ENCODE data around the gene RPA4. TPM values are rescaled to one million over a fixed set of nuclear protein-coding genes. Genes with fewer than 3 reads are reported as not detected.

Gene RPA4
- total and polyA plus RNA-seq, 11 donors = 0.07 to 1.1 (median 0.22) TPM; not detected in 1

GRCh38 chrX:96861218-96861617 is 22.5 kb upstream of the RPA4 start:
- Histone ChIP-seq H3K9me3 (no peaks in the 10 kb centered on the region), H3K27me3 (no peaks in the 10 kb centered on the region), H3K4me1 (peaks cover 0 to 2% (median 0%) of the 10 kb centered on the region in 12 donors), H3K4me3 (no peak overlapping the region), H3K36me3 (no peaks in the 10 kb centered on the region), H3K27ac (no peak overlapping the region)
- TF ChIP-seq CTCF (IDR thresholded peaks at IDR 0.05) = no peak
- no peak for TF ChIP-seq POLR2A (IDR thresholded peaks at IDR 0.05)
- intact Hi-C loops (cut with DNase I) = no loop called here
- WGBS, 4 donors = 70 to 88% (median 82%) methylated on average over 3 of the region's 3 CpGs
- ATAC-seq = no peak
- no peak for DNase-seq

DNA sequence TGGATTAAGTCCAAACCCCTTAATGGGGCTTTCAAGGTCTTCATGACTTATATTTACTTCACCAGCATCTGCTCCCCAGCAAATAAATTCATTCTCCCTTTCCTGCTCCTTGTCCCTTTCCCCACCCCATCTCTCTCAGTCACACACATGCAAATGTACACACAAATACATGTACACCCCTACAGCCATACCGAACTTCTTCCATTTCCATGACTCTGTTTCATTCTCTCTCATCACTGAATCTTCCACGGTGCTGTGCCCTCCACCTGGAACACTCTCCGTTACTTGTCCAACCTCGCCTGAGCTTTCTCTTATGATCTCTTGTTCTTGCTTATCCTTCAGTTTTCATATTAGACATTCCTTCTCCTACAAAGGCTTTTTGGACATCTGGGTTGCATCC is 22.0 kb upstream of the RPA4 start:
- no peak overlapping the region for H3K27ac ChIP-seq
- no peak for DNase-seq
- no peak for ATAC-seq
- H3K36me3 ChIP-seq = no peaks in the 10 kb centered on the region
- intact Hi-C loops (cut with DNase I) = no loop called here
- no peak for TF ChIP-seq CTCF (IDR thresholded peaks at IDR 0.05)
- no peak for TF ChIP-seq POLR2A (IDR thresholded peaks at IDR 0.05)
- no peaks in the 10 kb centered on the region for H3K4me1 ChIP-seq
- no peak overlapping the region for H3K4me3 ChIP-seq
- no peaks in the 10 kb centered on the region for H3K27me3 ChIP-seq
- no peaks in the 10 kb centered on the region for H3K9me3 ChIP-seq
- WGBS, 4 donors = 88 to 96% (median 94%) methylated on average over 4 of the region's 4 CpGs

DNA sequence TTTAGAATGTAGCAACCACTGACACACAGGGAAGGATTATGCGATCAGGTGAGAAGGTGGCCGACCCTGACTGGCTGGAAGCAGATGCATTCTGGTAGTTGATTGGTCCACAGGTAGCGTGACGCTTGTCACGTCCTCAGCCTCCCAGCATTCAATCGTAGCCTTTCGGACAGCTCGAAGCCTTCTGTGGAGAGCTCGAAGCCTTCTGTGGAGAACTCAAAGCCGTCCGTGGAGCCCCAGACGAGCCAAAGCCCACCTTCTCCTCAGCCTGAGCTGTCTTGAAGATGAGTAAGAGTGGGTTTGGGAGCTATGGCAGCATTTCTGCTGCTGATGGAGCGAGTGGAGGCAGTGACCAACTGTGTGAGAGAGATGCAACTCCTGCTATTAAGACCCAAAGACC is 319 bp downstream of the RPA4 start:
- H3K9me3 ChIP-seq = no peaks in the 10 kb centered on the region
- ATAC-seq (no peak), DNase-seq (no peak)
- TF ChIP-seq POLR2A (IDR thresholded peaks at IDR 0.05) (no peak), CTCF (IDR thresholded peaks at IDR 0.05) (no peak)
- 86 to 99% (median 92%) methylated on average over 12 to 13 of the region's 13 CpGs for WGBS, 4 donors
- peaks cover 0 to 4% (median 0%) of the 10 kb centered on the region in 9 donors for H3K36me3 ChIP-seq
- no peak overlapping the region for H3K27ac ChIP-seq
- H3K4me1 ChIP-seq = no peaks in the 10 kb centered on the region
- H3K4me3 ChIP-seq = no peak overlapping the region
- intact Hi-C loops (cut with DNase I) = no loop called here
- no peaks in the 10 kb centered on the region for H3K27me3 ChIP-seq

DNA sequence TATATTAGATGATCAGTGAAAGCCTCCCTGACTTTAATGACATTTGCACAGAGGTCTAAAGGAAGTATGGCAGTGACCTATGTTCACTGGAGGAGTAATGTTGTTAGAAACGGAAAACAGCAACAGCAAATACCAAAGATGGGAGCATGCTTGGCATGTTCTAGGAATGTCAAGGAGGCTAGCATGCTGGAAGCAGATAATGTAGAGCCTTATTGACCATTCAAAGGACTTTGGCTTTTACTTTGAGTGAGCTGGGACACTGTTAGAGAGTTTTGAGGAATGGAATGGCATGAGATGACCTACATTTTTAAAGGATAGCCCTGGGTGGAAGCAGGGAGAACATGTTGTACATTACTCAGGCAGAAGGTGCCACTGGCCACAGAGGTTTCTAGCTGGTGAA is 6.0 kb downstream of the RPA4 start:
- DNase-seq (no peak), ATAC-seq (peak in 2 of 4 donors; percentile 24 to 50)
- TF ChIP-seq CTCF (IDR thresholded peaks at IDR 0.05) (no peak), POLR2A (IDR thresholded peaks at IDR 0.05) (no peak)
- H3K9me3 ChIP-seq = no peaks in the 10 kb centered on the region
- no peaks in the 10 kb centered on the region for H3K4me1 ChIP-seq
- H3K36me3 ChIP-seq = no peaks in the 10 kb centered on the region
- no peak overlapping the region for H3K27ac ChIP-seq
- H3K27me3 ChIP-seq = no peaks in the 10 kb centered on the region
- WGBS, 4 donors = 56 to 78% (median 66%) methylated on average over 1 of the region's 1 CpG
- H3K4me3 ChIP-seq = no peak overlapping the region
- intact Hi-C loops (cut with DNase I) = no loop called here

Measured in heart left ventricle (tissue), 16 donors.